ENCODE results near the gene KMT2A.

DNA sequence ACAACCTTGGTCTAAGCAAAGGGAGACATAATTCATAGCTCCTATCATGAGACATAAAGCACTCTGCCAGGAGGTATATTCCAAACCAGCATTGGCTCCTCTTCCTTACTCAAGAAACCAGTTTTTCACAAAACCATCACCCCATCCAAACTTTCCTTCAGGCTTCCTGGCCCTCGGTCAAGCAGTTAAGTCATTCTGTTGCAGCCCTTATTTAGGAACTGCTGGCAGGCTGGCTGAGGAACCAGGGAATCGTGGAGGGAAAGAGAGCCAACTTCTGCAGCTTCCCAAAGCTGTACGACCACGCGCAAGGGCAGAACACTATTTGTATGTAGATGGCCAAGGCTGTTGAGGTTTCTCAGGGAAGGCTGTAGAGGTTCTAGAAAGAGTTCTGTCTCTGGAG is 128.8 kb downstream of the KMT2A start:
- no peak for TF ChIP-seq CTCF (IDR thresholded peaks at IDR 0.05; ENCODE audit: low read length)
- no peak for TF ChIP-seq EZH2 (optimal IDR thresholded peaks at IDR 0.05; ENCODE audit: low read depth, low read length)
- no peak for TF ChIP-seq EZH2phosphoT487 (IDR thresholded peaks at IDR 0.05; ENCODE audit: low read length)
